ENCODE results near the gene MYO1D.
"Not testable (repeated sequence)": the region's sequence is repeated elsewhere in the genome, so short reads cannot be mapped to it uniquely, and the experiment has no call there.

Gene MYO1D

GRCh38 chr17:32658470-32659418 lies 218.2 kb downstream of the MYO1D start:
- no peak for DNase-seq

- DNase-seq = no peak
Observed at GRCh38 chr17:32656886-32657285, 220.0 kb downstream of the MYO1D start.

DNA sequence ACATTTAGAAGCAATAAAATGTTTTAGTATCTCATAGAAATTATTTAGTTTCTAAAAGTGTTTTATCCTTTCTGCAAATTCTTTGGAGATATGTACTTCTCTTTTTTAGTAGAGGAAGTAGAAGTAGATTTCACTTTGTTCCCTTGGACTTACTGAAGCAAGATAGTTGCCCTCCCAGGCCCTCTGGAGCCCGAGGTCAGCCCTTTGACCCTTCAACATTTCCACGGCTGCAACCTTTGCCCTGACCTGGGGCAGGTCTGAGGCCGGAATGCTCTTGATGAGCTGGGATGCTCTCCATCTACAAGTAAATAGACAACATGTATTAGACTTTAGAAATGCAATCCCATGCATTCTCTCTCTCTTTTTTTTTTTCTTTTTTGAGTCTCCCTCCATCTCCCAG lies 222.6 kb downstream of the MYO1D start:
- DNase-seq = no peak

- DNase-seq = no peak
Observed at GRCh38 chr17:32651084-32651483, 225.8 kb downstream of the MYO1D start.

DNA sequence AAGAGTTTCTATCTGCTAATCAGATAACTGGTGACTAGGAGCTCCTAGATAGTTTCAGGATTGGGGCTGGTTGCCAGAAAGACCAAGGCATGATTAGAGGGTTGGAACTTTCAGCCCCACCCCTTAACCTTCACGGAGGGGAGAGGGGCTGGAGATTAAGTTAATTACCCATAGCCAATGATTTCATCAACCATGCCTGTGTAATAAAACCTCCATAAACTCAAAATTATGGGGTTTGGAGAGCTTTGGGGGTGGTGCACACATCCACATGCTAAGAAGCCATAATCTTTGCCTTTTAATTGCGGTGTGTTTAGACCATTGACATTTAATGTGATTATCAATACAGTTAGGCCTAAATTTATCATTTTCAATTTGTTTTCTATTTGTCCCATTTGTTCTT lies 228.5 kb downstream of the MYO1D start:
- DNase-seq = no peak

- no peak for DNase-seq
Observed at GRCh38 chr17:32646941-32647340, 230.0 kb downstream of the MYO1D start.

DNA sequence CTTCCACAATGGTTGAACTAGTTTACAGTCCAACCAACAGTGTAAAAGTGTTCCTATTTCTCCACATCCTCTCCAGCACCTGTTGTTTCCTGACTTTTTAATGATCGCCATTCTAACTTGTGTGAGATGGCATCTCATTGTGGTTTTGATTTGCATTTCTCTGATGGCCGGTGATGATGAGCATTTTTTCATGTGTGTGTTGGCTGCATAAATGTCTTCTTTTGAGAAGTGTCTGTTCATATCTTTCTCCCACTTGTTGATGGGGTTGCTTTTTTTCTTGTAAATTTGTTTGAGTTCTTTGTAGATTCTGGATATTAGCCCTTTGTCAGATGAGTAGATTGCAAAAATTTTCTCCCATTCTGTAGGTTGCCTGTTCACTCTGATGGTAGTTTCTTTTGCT lies 235.4 kb downstream of the MYO1D start:
- DNase-seq = not testable (repeated sequence)

DNA sequence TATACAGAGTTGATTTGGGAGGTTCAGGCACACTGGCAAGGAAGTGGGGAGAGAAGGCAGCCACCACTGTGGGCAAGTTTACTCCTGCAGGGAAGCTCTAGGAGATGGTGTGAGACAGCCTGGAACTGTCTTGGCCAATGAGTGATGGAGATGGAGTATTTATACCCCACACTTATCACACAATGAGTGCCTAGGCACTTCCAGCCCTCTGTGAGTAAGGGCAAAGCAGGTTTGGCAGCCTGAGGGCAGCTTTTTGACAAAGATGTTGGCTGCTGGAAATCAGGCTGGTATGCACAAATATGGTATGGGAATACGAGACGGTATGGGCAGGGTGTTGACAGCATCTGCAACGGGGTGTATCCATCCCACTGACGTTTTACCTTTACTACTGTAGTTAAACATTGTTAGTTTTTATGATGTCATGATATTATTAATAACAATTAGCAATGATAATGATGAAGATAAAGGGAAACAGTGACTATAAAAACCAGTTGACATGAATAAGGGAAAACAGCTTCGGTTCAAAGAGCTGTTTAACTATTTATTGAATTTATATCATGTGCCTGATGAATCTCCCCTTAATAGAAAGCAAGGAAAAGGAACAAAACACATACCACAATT lies 240.2 kb downstream of the MYO1D start:
- no peak for DNase-seq

GRCh38 chr17:32634167-32634566 lies 242.8 kb downstream of the MYO1D start:
- no peak for DNase-seq

DNA sequence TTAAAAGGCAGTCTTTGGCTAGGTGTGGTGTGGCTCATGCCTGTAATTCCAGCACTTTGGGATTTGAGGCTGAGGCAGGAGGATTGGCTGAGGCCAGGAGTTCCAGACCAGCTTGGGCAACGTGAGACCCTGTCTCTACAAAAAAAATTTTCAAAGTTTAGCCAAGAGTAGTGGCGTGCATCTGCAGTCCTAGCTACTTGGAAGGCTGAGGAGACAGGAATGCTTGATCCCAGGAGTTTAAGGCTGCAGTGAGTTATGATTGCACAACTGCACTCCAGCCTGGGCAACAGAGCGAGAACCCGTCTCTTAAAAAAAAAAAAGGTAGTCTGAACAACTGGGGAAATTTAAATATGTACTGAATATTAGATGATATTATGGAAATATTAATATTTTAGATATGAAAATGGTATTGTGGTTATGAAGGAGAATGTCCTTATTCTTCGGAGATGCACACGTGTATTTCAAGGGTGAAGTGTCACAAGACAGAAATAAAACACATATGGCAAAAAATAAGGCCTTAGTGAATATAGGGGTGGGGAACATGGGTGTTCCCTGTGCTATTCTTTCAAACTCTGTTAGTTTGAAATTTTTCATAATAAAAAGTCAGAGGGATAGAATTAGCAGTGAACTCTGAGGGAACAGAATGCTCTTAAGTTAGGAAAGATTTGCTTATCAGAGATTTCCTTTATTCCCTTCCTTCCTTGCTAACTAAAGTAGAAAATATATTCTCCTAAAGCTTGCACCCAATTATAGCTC lies 245.4 kb downstream of the MYO1D start:
- no peak for DNase-seq

- no peak for DNase-seq
Observed at GRCh38 chr17:32629563-32630190, 247.2 kb downstream of the MYO1D start.

DNA sequence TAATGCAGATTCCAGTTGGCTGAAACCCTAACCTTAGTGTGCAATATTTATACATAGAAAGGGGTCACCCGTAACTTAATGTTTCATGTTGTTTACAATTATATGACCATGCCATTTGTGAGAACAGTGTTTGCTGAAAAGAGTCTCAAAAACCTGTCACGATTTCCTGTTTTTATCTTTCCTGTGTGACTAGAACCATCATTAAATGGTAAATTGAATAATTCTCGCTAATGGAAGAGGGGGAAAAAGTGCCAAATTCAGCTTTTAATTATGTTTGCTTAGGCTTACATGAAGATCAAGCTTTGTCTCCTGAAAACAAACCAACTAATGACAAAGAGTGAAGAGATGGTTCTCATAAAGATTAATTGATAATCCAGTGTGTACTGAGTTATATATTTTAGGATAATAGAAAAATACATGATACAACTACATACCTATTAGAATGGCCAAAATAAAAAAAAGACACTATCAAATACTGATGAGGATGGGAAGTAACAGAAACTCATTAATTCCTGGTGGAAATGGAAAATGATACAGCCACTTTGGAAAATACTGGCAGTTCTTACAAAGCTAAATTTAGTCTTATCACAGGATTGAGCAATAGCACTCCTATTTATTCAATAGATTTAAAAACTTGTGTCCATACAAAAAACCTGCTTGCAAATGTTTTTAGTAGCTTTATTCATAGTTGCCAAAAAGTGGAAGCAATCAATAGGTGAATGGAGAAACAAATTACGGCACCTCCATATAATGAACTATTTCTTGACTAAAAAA lies 248.5 kb downstream of the MYO1D start:
- peak; percentile 47 for DNase-seq

DNA sequence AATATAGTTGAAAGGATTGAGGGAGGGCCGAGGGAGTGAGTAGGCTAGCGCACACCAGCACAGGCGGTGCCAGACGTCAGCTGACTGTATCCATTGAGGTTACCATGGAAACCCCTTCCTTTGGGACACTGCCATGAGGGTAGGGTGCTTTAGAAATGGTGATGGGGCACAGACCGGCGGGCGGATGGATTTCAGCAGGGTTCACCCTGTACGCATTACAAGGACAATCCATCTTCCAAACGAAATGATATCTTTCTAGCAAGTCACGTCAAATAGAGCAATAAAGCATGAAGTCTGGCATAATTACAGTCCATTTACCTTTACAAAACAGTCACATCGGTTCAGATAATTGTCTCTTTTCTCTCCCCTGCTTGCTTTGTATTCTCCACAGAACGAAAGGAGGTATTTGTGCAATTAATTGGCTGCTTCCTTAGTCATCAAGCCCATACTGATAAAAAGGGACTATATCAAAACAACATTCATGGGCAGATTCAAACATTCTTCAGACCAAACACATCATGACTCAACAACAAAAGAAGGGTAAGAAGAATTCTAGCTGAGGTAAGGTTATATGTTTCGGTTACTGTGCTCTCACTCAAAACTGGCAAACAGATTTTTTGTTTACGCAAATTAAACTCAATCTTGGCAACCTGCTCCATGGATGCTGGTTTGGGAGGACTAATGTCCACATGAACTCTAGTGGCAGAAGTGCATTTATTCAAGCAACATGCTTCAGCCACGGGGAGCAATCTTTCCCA lies 249.5 kb downstream of the MYO1D start:
- DNase-seq = peak; percentile 98

DNA sequence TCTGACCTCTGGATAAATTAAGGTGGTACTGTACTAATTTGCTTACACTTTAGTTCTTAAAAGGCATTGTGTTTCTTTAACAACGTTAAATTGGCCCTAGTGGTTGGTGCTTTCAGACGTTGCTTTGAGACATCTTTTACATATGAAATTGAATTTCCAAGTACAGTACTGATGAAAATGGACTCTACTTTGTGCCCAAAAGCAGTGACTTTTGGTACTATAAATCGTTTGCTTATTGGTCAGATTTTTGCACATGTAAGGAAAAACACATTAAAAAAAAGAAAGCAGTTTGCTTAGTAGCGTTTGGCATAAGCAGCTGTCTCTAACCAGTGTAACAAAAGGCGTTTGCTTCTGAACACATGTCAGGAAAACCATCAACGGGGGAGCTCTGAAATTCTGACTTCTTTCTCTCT lies 250.5 kb downstream of the MYO1D start:
- peak; percentile 77 for DNase-seq

DNA sequence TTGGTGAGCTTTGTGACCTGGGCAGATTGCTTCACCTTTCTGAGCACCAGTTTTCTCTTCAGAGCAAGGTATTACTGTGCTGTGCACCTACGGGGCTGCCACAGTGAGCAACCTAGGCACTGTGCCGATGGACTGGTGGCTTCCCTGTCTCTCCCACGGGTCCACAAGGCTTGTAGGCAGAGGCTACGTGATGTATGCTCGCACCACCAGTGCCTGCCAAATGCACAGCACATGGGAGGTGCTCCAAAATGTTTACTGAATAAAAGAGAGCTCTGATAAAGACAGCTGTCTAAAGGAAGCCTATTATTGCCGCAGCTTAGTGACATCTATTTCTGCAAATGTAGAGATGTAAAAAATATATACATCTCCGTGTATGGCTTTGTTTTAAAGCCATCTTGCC lies 251.0 kb downstream of the MYO1D start:
- peak; percentile 89 for DNase-seq

GRCh38 chr17:32623196-32623595 lies 253.7 kb downstream of the MYO1D start:
- DNase-seq = no peak

DNA sequence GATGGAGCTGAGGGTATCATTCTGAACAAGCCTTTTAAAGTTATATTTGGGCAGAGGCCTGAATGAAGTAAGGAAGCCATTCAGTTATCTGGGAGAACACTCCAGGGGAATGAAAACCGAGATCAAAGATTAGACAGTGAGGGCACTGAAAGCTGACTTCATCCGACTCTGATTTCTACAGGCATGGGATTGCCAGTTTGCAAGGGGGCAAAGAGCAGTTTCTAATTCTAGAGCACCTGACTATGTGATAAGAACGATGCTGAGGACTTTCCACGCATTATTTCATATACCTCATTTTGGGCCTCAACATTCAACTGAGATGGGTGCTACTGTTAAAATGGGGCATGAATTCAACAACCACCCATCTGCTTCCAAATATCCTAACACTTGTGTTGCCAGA lies 254.4 kb downstream of the MYO1D start:
- no peak for DNase-seq

GRCh38 chr17:32621612-32622312 lies 255.2 kb downstream of the MYO1D start:
- DNase-seq = no peak

DNA sequence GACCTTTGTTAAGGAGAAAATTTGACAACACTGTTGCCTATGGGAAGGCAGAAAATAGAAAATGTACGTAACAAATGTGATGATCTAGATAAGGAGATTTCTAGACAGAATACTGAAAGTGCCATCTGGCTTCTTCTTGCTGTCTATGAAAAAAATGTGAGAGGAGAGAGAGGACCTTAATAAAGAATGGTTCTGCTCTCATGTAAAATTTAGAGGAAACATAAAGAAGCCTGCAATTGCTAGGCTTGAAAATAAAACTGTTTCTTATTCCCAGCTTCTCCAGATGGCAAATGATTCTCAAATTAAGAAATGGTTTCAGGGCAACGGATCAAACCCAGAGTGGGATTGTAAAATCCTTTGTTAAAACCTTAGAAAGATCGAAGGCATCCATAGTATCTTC lies 261.6 kb downstream of the MYO1D start:
- no peak for DNase-seq

- DNase-seq = no peak
Observed at GRCh38 chr17:32610943-32611342, 266.0 kb downstream of the MYO1D start.

All from NCI-H146 (cell line).